Endothelial cell of umbilical vein (primary cell): ENCODE results near the gene NACA2. TPM values are rescaled to one million over a fixed set of nuclear protein-coding genes. Genes with fewer than 3 reads are reported as not detected.

Source experiments
- BruUV-seq: library from RNA; stranded (reverse); fragments of 400-500 nt; replicated peaks from 2 replicates; lab custom pipeline; 2021; lab: Mats Ljungman, UMichigan
- CTCF ChIA-PET: fragments of 300-600, 350-600 bp; sonication (Branson Sonifier 250); formaldehyde crosslinking; loops from one replicate; lab custom pipeline; 2021; ENCODE audit warnings: antibody characterized with exemption, inconsistent platforms; lab: Charles Lee
- POLR2A ChIA-PET: fragments of 300-600, 350-600 bp; sonication (Branson Sonifier 250); formaldehyde crosslinking; loops from one replicate; lab custom pipeline; 2021; ENCODE audit warnings: antibody characterized with exemption, inconsistent platforms; lab: Charles Lee
- DNase-seq: peaks from one replicate; pipeline ENCODE4 v3.0.0-alpha.2; 2011; ENCODE audit warnings: low read depth, low spot score
- FAIRE-seq: peaks from 2 replicates; lab custom pipeline; 2011; peaks lifted over from hg19 to GRCh38; lab: Jason Lieb, UNC
- H2AFZ ChIP-seq: 2 replicates; pipeline ENCODE4 v1.6.0; 2012; ENCODE audit warnings: low read depth, low read length, control low read depth, inconsistent platforms
- H3K27ac ChIP-seq: 2 replicates; pipeline ENCODE4 v1.5.1; 2011; ENCODE audit warnings: low read depth, mild to moderate bottlenecking, control low read depth, low read length, moderate library complexity; ENCODE audit not compliant: insufficient read depth
- H3K27me3 ChIP-seq, 2 experiments: 2 replicates each; pipeline versions ENCODE4 v1.6.0 to v1.6.1; 2011; ENCODE audit warnings: low read length in 2 of 2, mixed read lengths in 1 of 2; ENCODE audit not compliant: control insufficient read depth in 2 of 2, insufficient read depth in 2 of 2
- H3K36me3 ChIP-seq, 2 experiments: 2 replicates in 1 of 2; 3 replicates in 1 of 2; pipeline ENCODE4 v1.5.1; 2011; ENCODE audit warnings: low read length in 2 of 2, mild to moderate bottlenecking in 1 of 2, moderate library complexity in 1 of 2; ENCODE audit not compliant: control insufficient read depth in 2 of 2, insufficient read depth in 2 of 2; ENCODE audit errors: extremely low read depth in 1 of 2
- H3K4me1 ChIP-seq: 3 replicates; pipeline ENCODE4 v1.5.1; 2011; ENCODE audit warnings: mild to moderate bottlenecking, low read length; ENCODE audit not compliant: control insufficient read depth, insufficient read depth; ENCODE audit errors: extremely low read depth
- H3K4me2 ChIP-seq: 2 replicates; pipeline ENCODE4 v1.6.1; 2011; ENCODE audit warnings: low read length, control low read depth, mixed read lengths; ENCODE audit not compliant: insufficient read depth
- H3K4me3 ChIP-seq, 3 experiments: fragments of 200-600 bp in 1 of 3; sonication (generic), shearing (Covaris generic) in 1 of 3; replicated peaks in 1 of 3; 2 replicates each; pipeline ENCODE4 v1.5.1; 2011 to 2016; ENCODE audit warnings: control low read depth in 3 of 3, low read length in 3 of 3, mild to moderate bottlenecking in 2 of 3, inconsistent platforms in 1 of 3, low read depth in 1 of 3, moderate library complexity in 1 of 3; ENCODE audit not compliant: insufficient read depth in 1 of 3
- H3K79me2 ChIP-seq: 2 replicates; pipeline ENCODE4 v1.6.0; 2012; ENCODE audit warnings: low read length, inconsistent platforms; ENCODE audit not compliant: control insufficient read depth, insufficient read depth
- H3K9ac ChIP-seq: replicated peaks from 2 replicates; pipeline ENCODE3; 2011; ENCODE audit warnings: low read length, control low read depth; ENCODE audit not compliant: insufficient read depth; ENCODE audit errors: extremely low read depth
- H3K9me1 ChIP-seq: replicated peaks from 3 replicates; pipeline ENCODE4 v1.6.0; 2011; ENCODE audit warnings: mild to moderate bottlenecking, low read length; ENCODE audit not compliant: control insufficient read depth, insufficient read depth; ENCODE audit errors: extremely low read depth
- H3K9me3 ChIP-seq: replicated peaks from 2 replicates; pipeline ENCODE4 v1.5.1; 2012; ENCODE audit warnings: low read length, inconsistent platforms; ENCODE audit not compliant: control insufficient read depth, insufficient read depth
- H4K20me1 ChIP-seq: replicated peaks from 2 replicates; pipeline ENCODE3; 2011; ENCODE audit warnings: mild to moderate bottlenecking, low read length; ENCODE audit not compliant: control insufficient read depth, insufficient read depth; ENCODE audit errors: extremely low read depth
- CTCF ChIP-seq, 2 donors: IDR thresholded peaks; 1 replicate in 1 of 2; 2 replicates in 1 of 2; pipeline ENCODE4 v1.5.1; 2011; ENCODE audit warnings: low read length in 2 of 2, mild to moderate bottlenecking in 2 of 2, moderate library complexity in 2 of 2, control low read depth in 1 of 2, inconsistent platforms in 1 of 2, low read depth in 1 of 2; ENCODE audit not compliant: insufficient read depth in 1 of 2; ENCODE audit errors: extremely low read depth in 1 of 2
- EZH2 ChIP-seq: IDR thresholded peaks from 2 replicates; pipeline ENCODE4 v1.6.1; 2012; ENCODE audit warnings: borderline replicate concordance, low read depth, mild to moderate bottlenecking, moderate library complexity, low read length, inconsistent platforms; ENCODE audit not compliant: severe bottlenecking
- FOS ChIP-seq: IDR thresholded peaks from 2 replicates; pipeline ENCODE4 v1.6.1; 2011; ENCODE audit warnings: mild to moderate bottlenecking, low read length, moderate library complexity, borderline replicate concordance; ENCODE audit not compliant: insufficient read depth
- GATA2 ChIP-seq: IDR thresholded peaks from 2 replicates; pipeline ENCODE4 v1.7.0; 2011; ENCODE audit warnings: low read depth, mild to moderate bottlenecking, moderate library complexity, mixed read lengths, low read length; ENCODE audit not compliant: insufficient read length, insufficient read depth
- JUN ChIP-seq: IDR thresholded peaks from 2 replicates; pipeline ENCODE4 v1.6.1; 2011; ENCODE audit warnings: borderline replicate concordance, low read depth; ENCODE audit not compliant: insufficient read length, insufficient read depth
- MAX ChIP-seq: IDR thresholded peaks from 2 replicates; pipeline ENCODE4 v1.6.1; 2011; ENCODE audit not compliant: insufficient read depth, insufficient read length
- MYC ChIP-seq: IDR thresholded peaks from one replicate; pipeline ENCODE4 v1.6.1; 2011; ENCODE audit warnings: mild to moderate bottlenecking, low read depth, low read length
- POLR2A ChIP-seq: IDR thresholded peaks from 2 replicates; pipeline ENCODE4 v1.6.1; 2012; ENCODE audit warnings: low read depth, mild to moderate bottlenecking, control low read depth, low read length
- POLR2AphosphoS5 ChIP-seq: IDR thresholded peaks from 2 replicates; pipeline ENCODE4 v1.6.1; 2012; ENCODE audit warnings: low read depth, mild to moderate bottlenecking, control low read depth, low read length, moderate library complexity; ENCODE audit not compliant: insufficient read depth
- dilution Hi-C: fragments of 300-500 bp; cut with MboI; formaldehyde crosslinking; loops from one replicate; pipeline ENCODE4 v1.15.0; 2019; ENCODE audit warnings: low sequenced_read_pairs; ENCODE audit not compliant: extremely low pct_ligation_motif_present
- intact Hi-C: fragments of 100-400 bp; cut with micrococcal nuclease; formaldehyde crosslinking; loops from one replicate; pipeline ENCODE4 v1.10.0; 2022
- polyA plus RNA-seq, 4 experiments: library from polyadenylated mRNA; depleted of rRNA in 3 of 4; stranded (reverse) in 3 of 4; unstranded in 1 of 4; fragments of >200 nt; gene quantifications; 2 replicates each; pipeline versions ENCODE4 v1.2.1 to v1.2.3, GENCODE V29; 2011 to 2012; ENCODE audit warnings: missing spikeins in 1 of 4
- total RNA-seq: library from RNA; stranded (reverse); gene quantifications from 2 replicates; pipeline ENCODE4 v1.2.3, GENCODE V29; 2021

Gene NACA2
- total and polyA plus RNA-seq, 2 donors (not counting 3 experiments of a cell fraction or from before 2014, with no cell fraction given): not detected

- Histone ChIP-seq H2AFZ (no peak overlapping the region), H3K9me3 (no peaks in the 10 kb centered on the region), H3K9ac (no peak overlapping the region), H3K4me1 (no peaks in the 10 kb centered on the region), H3K27ac (no peak overlapping the region), H3K79me2 (no peaks in the 10 kb centered on the region), H3K9me1 (no peaks in the 10 kb centered on the region), H3K4me2 (no peak overlapping the region), H3K36me3 (no peaks in the 10 kb centered on the region), H3K27me3 (no peaks in the 10 kb centered on the region), H3K4me3 (no peak overlapping the region), H4K20me1 (no peaks in the 10 kb centered on the region)
- DNase-seq (no peak), FAIRE-seq (no peak)
- intact Hi-C loops (no loop called here), dilution Hi-C loops (no loop called here)
- ChIA-PET CTCF (interaction anchor here (1.0 to 2.0 kb wide), 2 partner anchors 13 to 18 kb away, joined by 4 read pairs; no protein-coding TSS in a partner anchor), POLR2A (no interaction called here)
- no peak for TF ChIP-seq GATA2
- no peak for TF ChIP-seq POLR2A
- no peak for TF ChIP-seq MAX
- no peak for TF ChIP-seq FOS
- TF ChIP-seq JUN: no peak
- TF ChIP-seq CTCF (IDR thresholded peaks at IDR 0.05; ENCODE audit: extremely low read depth in 1 of 2, insufficient read depth in 1 of 2, low read depth in 1 of 2, low read length in 2 of 2): no peak
- TF ChIP-seq POLR2AphosphoS5: no peak
- no peak for TF ChIP-seq EZH2
- TF ChIP-seq MYC: no peak
- no TSS peak for BruUV-seq
Observed at GRCh38 chr17:61617330-61617729, 26.3 kb upstream of the NACA2 start.
